A549 (cell line): ENCODE data around the gene CNTN2.

Source experiments
- EHMT2 ChIP-seq: fragments of 200-600 bp; sonication (generic); IDR thresholded peaks from 2 replicates; pipeline ENCODE4 v1.6.1; 2016; ENCODE audit warnings: antibody characterized with exemption, low read depth, mild to moderate bottlenecking, moderate library complexity
- KDM1A ChIP-seq: fragments of 200-600 bp; sonication (generic); IDR thresholded peaks from 2 replicates; pipeline ENCODE4 v1.6.1; 2016; ENCODE audit warnings: low read depth, mild to moderate bottlenecking
- TF ChIP-seq, protein P1 (sequence below): fragments of >200 bp; sonication (Bioruptor Twin); formaldehyde crosslinking; IDR thresholded peaks from 3 replicates; pipeline ENCODE4 v1.5.1; 2016

DNA sequence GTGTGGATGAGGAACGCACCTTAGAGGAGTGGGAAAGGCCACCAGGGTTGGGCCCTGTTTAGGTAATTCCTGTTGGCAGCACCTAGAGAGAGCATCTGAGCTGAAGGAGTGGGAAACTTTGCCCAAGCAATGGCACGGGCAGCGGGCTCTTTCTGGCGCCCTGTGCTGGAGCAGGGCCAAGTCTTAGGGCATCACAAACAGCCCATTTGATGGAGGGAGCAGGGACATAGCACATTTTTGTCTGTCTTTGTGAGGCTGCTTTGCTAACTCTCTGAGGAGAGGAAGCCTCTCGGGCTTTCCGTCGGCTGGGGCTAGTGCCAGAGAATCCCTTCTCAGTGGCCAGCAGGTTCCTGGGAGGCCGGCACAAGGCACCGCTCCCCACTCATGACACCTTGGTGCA is 22.5 kb upstream of the CNTN2 start:
- TF ChIP-seq, protein P1, sequence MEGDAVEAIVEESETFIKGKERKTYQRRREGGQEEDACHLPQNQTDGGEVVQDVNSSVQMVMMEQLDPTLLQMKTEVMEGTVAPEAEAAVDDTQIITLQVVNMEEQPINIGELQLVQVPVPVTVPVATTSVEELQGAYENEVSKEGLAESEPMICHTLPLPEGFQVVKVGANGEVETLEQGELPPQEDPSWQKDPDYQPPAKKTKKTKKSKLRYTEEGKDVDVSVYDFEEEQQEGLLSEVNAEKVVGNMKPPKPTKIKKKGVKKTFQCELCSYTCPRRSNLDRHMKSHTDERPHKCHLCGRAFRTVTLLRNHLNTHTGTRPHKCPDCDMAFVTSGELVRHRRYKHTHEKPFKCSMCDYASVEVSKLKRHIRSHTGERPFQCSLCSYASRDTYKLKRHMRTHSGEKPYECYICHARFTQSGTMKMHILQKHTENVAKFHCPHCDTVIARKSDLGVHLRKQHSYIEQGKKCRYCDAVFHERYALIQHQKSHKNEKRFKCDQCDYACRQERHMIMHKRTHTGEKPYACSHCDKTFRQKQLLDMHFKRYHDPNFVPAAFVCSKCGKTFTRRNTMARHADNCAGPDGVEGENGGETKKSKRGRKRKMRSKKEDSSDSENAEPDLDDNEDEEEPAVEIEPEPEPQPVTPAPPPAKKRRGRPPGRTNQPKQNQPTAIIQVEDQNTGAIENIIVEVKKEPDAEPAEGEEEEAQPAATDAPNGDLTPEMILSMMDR, result no peak
- TF ChIP-seq KDM1A, result no peak
- no peak for TF ChIP-seq EHMT2
